Thyroid gland (tissue), 4 donors: ENCODE measurements around the gene RANBP17.
"Not testable (repeated sequence)": the region's sequence is repeated elsewhere in the genome, so short reads cannot be mapped to it uniquely, and the experiment has no call there.

Experiments
- POLR2A ChIP-seq, 2 donors: fragments of 450-650 bp; IDR thresholded peaks; one replicate each; pipeline ENCODE4 v1.6.1; 2017; ENCODE audit warnings: antibody characterized with exemption in 2 of 2, mild to moderate bottlenecking in 2 of 2, moderate library complexity in 1 of 2
- TF ChIP-seq, protein P1 (sequence below), 6 experiments: fragments of 200-600 bp in 3 of 6; fragments of 450-650 bp in 3 of 6; sonication (generic) in 3 of 6; IDR thresholded peaks; one replicate each; pipeline ENCODE4 v1.5.1; 2016 to 2019; ENCODE audit warnings: antibody characterized with exemption in 6 of 6, mild to moderate bottlenecking in 2 of 6, inconsistent platforms in 1 of 6, moderate library complexity in 1 of 6

DNA sequence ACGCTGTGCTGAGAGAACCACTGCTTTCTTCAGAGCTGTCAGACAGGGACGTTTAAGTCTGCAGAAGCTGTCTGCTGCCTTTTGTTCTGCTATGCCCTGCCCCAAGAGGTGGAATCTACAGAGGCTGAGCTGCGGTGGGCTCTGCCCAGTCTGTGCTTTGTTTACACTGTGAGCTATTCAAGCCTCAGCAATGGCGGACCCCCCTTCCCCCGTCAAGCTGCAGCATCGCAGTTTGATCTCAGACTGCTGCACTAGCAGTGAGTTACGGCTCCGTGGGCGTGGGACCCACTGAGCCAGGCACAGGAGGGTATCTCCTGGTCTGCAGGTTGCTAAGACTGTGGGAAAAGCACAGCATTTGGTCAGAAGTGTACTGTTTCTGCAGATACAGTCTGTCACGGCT, 60.5 kb downstream of the RANBP17 start:
- TF ChIP-seq, protein P1, sequence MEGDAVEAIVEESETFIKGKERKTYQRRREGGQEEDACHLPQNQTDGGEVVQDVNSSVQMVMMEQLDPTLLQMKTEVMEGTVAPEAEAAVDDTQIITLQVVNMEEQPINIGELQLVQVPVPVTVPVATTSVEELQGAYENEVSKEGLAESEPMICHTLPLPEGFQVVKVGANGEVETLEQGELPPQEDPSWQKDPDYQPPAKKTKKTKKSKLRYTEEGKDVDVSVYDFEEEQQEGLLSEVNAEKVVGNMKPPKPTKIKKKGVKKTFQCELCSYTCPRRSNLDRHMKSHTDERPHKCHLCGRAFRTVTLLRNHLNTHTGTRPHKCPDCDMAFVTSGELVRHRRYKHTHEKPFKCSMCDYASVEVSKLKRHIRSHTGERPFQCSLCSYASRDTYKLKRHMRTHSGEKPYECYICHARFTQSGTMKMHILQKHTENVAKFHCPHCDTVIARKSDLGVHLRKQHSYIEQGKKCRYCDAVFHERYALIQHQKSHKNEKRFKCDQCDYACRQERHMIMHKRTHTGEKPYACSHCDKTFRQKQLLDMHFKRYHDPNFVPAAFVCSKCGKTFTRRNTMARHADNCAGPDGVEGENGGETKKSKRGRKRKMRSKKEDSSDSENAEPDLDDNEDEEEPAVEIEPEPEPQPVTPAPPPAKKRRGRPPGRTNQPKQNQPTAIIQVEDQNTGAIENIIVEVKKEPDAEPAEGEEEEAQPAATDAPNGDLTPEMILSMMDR (IDR thresholded peaks at IDR 0.05) = not testable (repeated sequence)
- TF ChIP-seq POLR2A (IDR thresholded peaks at IDR 0.05) = not testable (repeated sequence)
